ENCODE results near the gene CEP131. TPM values are rescaled to one million over a fixed set of nuclear protein-coding genes. Genes with fewer than 3 reads are reported as not detected.

The CEP131 gene
- total RNA-seq, 4 donors from 2014 or later = 5.5 to 8.1 (median 6.0) TPM

- intact Hi-C loops (cut with DNase I) = loop anchor here (10.0 kb wide), 1 partner anchor 330 kb away; no protein-coding TSS in a partner anchor
- H3K36me3 ChIP-seq = peaks cover 22 to 100% (median 35%) of the 10 kb centered on the region in 3 donors
- TF ChIP-seq POLR2A (IDR thresholded peaks at IDR 0.05) = no peak
- TF ChIP-seq CTCF (IDR thresholded peaks at IDR 0.05) = no peak
Observed at GRCh38 chr17:81264640-81265039, 41.9 kb upstream of the CEP131 start.

GRCh38 chr17:81263371-81264181, 40.8 kb upstream of the CEP131 start:
- H3K9me3 ChIP-seq = no peaks in the 10 kb centered on the region
- no peak overlapping the region for H3K4me3 ChIP-seq
- no peaks in the 10 kb centered on the region for H3K4me1 ChIP-seq
- TF ChIP-seq CTCF (IDR thresholded peaks at IDR 0.05) (no peak), POLR2A (IDR thresholded peaks at IDR 0.05) (no peak)
- intact Hi-C loops (cut with DNase I) = loop anchor here (10.0 kb wide), 1 partner anchor 331 kb away; no protein-coding TSS in a partner anchor
- no peaks in the 10 kb centered on the region for H3K27me3 ChIP-seq
- 93 to 95% methylated on average over 8 to 15 of the region's 40 CpGs for WGBS, 2 donors
- no peak overlapping the region for H3K27ac ChIP-seq
- peaks cover 32 to 100% (median 45%) of the 10 kb centered on the region in 3 donors for H3K36me3 ChIP-seq
- DNase-seq = no peak

More at GRCh38 chr17:81264640-81265039, 41.9 kb upstream of the CEP131 start:
- no peak overlapping the region for H3K27ac ChIP-seq
- no peaks in the 10 kb centered on the region for H3K9me3 ChIP-seq
- no peak overlapping the region for H3K4me3 ChIP-seq
- no peaks in the 10 kb centered on the region for H3K4me1 ChIP-seq
- WGBS, 2 donors = 94 to 100% methylated on average over 4 to 7 of the region's 12 CpGs
- H3K27me3 ChIP-seq = no peaks in the 10 kb centered on the region
- no peak for DNase-seq

DNA sequence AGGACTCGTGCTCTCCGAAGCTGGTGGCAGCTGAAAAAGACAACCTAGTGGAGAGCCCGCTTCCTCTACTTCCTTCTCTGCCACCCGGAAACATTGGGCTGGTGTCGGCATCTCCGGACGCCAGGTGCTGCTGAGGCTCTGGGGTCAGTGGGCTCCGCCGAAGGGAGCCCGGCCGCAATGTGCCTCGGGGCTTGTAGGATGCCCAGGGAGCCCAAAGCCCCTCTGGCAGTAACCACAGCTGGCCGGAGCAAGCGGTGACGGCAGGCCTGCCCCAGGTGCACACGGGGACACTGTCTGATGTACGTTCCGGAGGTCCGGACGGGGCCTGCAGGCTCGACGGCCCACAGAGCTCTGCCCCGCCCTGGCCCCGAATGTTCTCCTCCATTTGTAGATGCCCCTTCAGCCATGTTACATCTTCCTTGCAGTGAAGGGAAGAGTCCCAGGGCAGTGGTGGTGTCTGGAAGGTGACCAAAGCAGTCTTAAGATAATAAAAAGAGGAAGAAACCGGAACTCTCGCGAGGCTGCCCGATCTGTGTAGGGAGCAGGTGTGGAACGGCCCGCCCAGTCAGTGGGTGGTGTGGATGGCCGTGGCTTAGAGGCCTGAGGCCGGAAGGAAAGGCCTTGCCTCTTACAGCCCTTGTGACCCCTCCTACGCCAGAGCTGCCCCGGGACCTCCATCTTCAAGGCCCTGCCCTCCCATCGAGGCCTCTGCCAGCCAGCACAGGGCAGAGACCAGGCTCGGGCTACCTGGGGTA, 39.0 kb upstream of the CEP131 start:
- Histone ChIP-seq H3K27me3 (no peaks in the 10 kb centered on the region), H3K9me3 (no peaks in the 10 kb centered on the region), H3K4me3 (no peak overlapping the region), H3K27ac (no peak overlapping the region), H3K36me3 (peaks cover 34 to 100% (median 48%) of the 10 kb centered on the region in 3 donors), H3K4me1 (peaks cover 0 to 4% (median 0%) of the 10 kb centered on the region in 3 donors)
- intact Hi-C loops (cut with DNase I) = loop anchor here (10.0 kb wide), 1 partner anchor 333 kb away; no protein-coding TSS in a partner anchor
- TF ChIP-seq POLR2A (IDR thresholded peaks at IDR 0.05) = no peak
- no peak for TF ChIP-seq CTCF (IDR thresholded peaks at IDR 0.05)
- 89 to 97% methylated on average over 17 to 20 of the region's 36 CpGs for WGBS, 2 donors
- no peak for DNase-seq

- no peak for TF ChIP-seq POLR2A (IDR thresholded peaks at IDR 0.05)
- TF ChIP-seq CTCF (IDR thresholded peaks at IDR 0.05) = no peak
- intact Hi-C loops (cut with DNase I) = loop anchor here (10.0 kb wide), 1 partner anchor 334 kb away; no protein-coding TSS in a partner anchor
- Histone ChIP-seq H3K27me3 (no peaks in the 10 kb centered on the region), H3K9me3 (no peaks in the 10 kb centered on the region), H3K36me3 (peaks cover 34 to 97% (median 48%) of the 10 kb centered on the region in 3 donors), H3K27ac (no peak overlapping the region), H3K4me1 (peaks cover 2 to 10% (median 5%) of the 10 kb centered on the region in 3 donors), H3K4me3 (no peak overlapping the region)
- DNase-seq = no peak
- 80 to 88% methylated on average over 1 to 14 of the region's 18 CpGs for WGBS, 2 donors
Observed at GRCh38 chr17:81261096-81261495, 38.3 kb upstream of the CEP131 start.
